ENCODE results near the gene OXLD1.

- TF ChIP-seq CTCF (IDR thresholded peaks at IDR 0.05) (no peak), POLR2A (IDR thresholded peaks at IDR 0.05) (no peak)
These were observed 18.8 kb downstream of the OXLD1 start for GRCh38 chr17:81647640-81648012.

All from uterus (tissue), 2 donors.